Measurements from ENCODE around the gene TNFRSF25. TPM values are rescaled to one million over a fixed set of nuclear protein-coding genes. Genes with fewer than 3 reads are reported as not detected.
A peak's percentile ranks its signal among the peaks of the same experiment; 100 is the strongest.

The TNFRSF25 gene
- total and polyA plus RNA-seq, 2 experiments from 2014 or later, result 7.1 to 14.0 TPM

GRCh38 chr1:6471086-6471969 is 5.4 kb upstream of the TNFRSF25 start:
- H3K27me3 ChIP-seq, result no peaks in the 10 kb centered on the region
- no peaks in the 10 kb centered on the region for H3K79me2 ChIP-seq
- no peaks in the 10 kb centered on the region for H3K9me2 ChIP-seq (replicated peaks; ENCODE audit: insufficient read depth)
- H3K9me3 ChIP-seq (ENCODE audit: low read depth), result no peaks in the 10 kb centered on the region
- WGBS (ENCODE audit: low lambda C conversion rate, missing lambda C conversion rate), result 94% methylated on average over 24 of the region's 67 CpGs
- H3K4me3 ChIP-seq, result no peak overlapping the region
- no peak overlapping the region for H2AFZ ChIP-seq
- TF ChIP-seq EZH2 (IDR thresholded peaks at IDR 0.05; ENCODE audit: borderline replicate concordance), result no peak
- TF ChIP-seq EZH2phosphoT487 (IDR thresholded peaks at IDR 0.05; ENCODE audit: low read depth, severe bottlenecking, unreplicated experiment), result no peak
- no peak for TF ChIP-seq CTCF (IDR thresholded peaks at IDR 0.05; ENCODE audit: poor library complexity)
- peaks cover 9% of the 10 kb centered on the region for H3K4me1 ChIP-seq (ENCODE audit: insufficient read depth)
- no peaks in the 10 kb centered on the region for H4K20me1 ChIP-seq (ENCODE audit: insufficient read depth, poor library complexity, severe bottlenecking)
- DNase-seq (ENCODE audit: low spot score), result no peak
- no peak overlapping the region for H3K4me2 ChIP-seq
- peak overlapping the region; percentile 74 for H3K27ac ChIP-seq
- H3K36me3 ChIP-seq (replicated peaks; ENCODE audit: insufficient read depth, low read depth), result no peaks in the 10 kb centered on the region

GRCh38 chr1:6470132-6471085 is 4.4 kb upstream of the TNFRSF25 start:
- Histone ChIP-seq H3K79me2 (no peaks in the 10 kb centered on the region), H3K27ac (no peak overlapping the region), H3K4me1 (ENCODE audit: insufficient read depth) (no peaks in the 10 kb centered on the region), H4K20me1 (ENCODE audit: insufficient read depth, poor library complexity, severe bottlenecking) (no peaks in the 10 kb centered on the region), H3K9me2 (replicated peaks; ENCODE audit: insufficient read depth) (no peaks in the 10 kb centered on the region), H3K4me3 (no peak overlapping the region), H3K36me3 (replicated peaks; ENCODE audit: insufficient read depth, low read depth) (no peaks in the 10 kb centered on the region), H3K4me2 (no peak overlapping the region), H3K27me3 (no peaks in the 10 kb centered on the region), H3K9me3 (ENCODE audit: low read depth) (no peaks in the 10 kb centered on the region), H2AFZ (no peak overlapping the region)
- no peak for DNase-seq (ENCODE audit: low spot score)
- no peak for TF ChIP-seq CTCF (IDR thresholded peaks at IDR 0.05; ENCODE audit: poor library complexity)
- TF ChIP-seq EZH2 (IDR thresholded peaks at IDR 0.05; ENCODE audit: borderline replicate concordance), result no peak
- no peak for TF ChIP-seq EZH2phosphoT487 (IDR thresholded peaks at IDR 0.05; ENCODE audit: low read depth, severe bottlenecking, unreplicated experiment)
- WGBS (ENCODE audit: low lambda C conversion rate, missing lambda C conversion rate), result 95% methylated on average over 44 of the region's 67 CpGs

- H3K27ac ChIP-seq, result no peak overlapping the region
- H3K27me3 ChIP-seq, result no peaks in the 10 kb centered on the region
- WGBS (ENCODE audit: low lambda C conversion rate, missing lambda C conversion rate), result 96% methylated on average over 12 of the region's 13 CpGs
- TF ChIP-seq EZH2 (IDR thresholded peaks at IDR 0.05; ENCODE audit: borderline replicate concordance) (no peak), EZH2phosphoT487 (IDR thresholded peaks at IDR 0.05; ENCODE audit: low read depth, severe bottlenecking, unreplicated experiment) (no peak), CTCF (IDR thresholded peaks at IDR 0.05; ENCODE audit: poor library complexity) (no peak)
- no peak overlapping the region for H2AFZ ChIP-seq
- no peaks in the 10 kb centered on the region for H3K4me1 ChIP-seq (ENCODE audit: insufficient read depth)
- H3K36me3 ChIP-seq (replicated peaks; ENCODE audit: insufficient read depth, low read depth), result no peaks in the 10 kb centered on the region
- H3K9me2 ChIP-seq (replicated peaks; ENCODE audit: insufficient read depth), result no peaks in the 10 kb centered on the region
- no peak overlapping the region for H3K4me2 ChIP-seq
- H3K79me2 ChIP-seq, result no peaks in the 10 kb centered on the region
- H3K9me3 ChIP-seq (ENCODE audit: low read depth), result no peaks in the 10 kb centered on the region
- H3K4me3 ChIP-seq, result no peak overlapping the region
- H4K20me1 ChIP-seq (ENCODE audit: insufficient read depth, poor library complexity, severe bottlenecking), result no peaks in the 10 kb centered on the region
- no peak for DNase-seq (ENCODE audit: low spot score)
Observed at GRCh38 chr1:6468729-6469461, 2.9 kb upstream of the TNFRSF25 start.
